GM19438 (cell line): ENCODE results near the gene CYP27A1.
"Not testable (repeated sequence)": the region's sequence is repeated elsewhere in the genome, so short reads cannot be mapped to it uniquely, and the experiment has no call there.

ENCODE experiments used
- ATAC-seq: cut with Tn5 transposase; IDR thresholded peaks from one replicate; pipeline ENCODE4 v1.9.1; 2021; ENCODE audit warnings: low read depth; ENCODE audit not compliant: unreplicated experiment

CYP27A1 gene

DNA sequence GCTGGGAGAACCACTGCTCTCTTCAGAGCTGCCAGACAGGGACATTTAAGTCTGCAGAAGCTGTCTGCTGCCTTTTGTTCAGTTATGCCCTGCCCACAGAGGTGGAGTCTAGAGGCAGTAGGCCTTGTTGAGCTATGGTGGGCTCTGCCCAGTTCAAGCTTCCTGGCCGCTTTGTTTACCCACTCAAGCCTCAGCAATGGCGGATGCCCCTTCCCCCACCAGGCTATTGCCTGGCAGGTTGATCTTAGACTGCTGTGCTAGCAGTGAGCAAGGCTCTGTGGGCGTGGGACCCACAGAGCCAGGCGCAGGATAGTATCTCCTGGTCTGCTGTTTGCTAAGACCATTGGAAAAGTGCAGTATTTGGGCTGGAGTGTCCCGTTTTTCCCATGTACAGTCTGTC lies 9.2 kb upstream of the CYP27A1 start:
- not testable (repeated sequence) for ATAC-seq

DNA sequence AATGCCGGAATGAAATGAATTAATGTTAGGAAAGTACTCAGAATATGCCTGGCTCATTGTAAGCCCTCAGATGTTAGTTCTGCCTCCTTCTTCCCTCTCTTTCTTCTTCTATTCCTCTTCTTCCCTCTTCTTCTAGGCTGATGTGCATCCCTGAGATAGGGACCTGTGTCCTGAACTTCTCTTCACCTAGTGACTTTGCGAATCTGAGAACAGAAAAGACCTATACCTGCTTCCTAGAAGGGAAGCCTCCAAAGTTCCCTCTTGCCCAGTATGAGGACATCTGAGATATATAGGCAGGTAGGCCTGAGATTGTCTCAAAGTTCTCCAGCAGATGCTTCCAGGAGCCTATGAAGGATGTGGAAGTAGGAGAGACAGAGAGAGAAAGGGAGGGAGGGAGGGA lies 8.1 kb upstream of the CYP27A1 start:
- ATAC-seq: no peak

DNA sequence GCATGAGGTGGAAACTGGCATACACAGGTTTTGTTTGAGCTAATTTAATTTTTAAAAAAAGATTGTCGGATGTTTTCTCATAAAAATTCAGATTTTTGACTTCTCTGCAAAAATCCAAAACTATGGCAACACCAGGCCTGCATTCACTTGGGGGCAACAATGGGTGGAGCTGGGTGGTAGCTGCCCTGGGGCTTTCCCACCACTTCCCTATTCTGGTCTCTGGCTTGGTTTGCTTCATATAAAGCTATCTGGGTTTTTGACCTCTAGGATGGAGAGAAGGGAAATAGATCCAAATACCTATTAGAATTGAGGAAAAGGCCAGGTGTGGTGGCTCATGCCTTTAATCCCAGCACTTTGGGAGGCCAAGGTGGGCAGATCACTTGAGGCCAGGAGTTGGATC lies 5.5 kb upstream of the CYP27A1 start:
- no peak for ATAC-seq

DNA sequence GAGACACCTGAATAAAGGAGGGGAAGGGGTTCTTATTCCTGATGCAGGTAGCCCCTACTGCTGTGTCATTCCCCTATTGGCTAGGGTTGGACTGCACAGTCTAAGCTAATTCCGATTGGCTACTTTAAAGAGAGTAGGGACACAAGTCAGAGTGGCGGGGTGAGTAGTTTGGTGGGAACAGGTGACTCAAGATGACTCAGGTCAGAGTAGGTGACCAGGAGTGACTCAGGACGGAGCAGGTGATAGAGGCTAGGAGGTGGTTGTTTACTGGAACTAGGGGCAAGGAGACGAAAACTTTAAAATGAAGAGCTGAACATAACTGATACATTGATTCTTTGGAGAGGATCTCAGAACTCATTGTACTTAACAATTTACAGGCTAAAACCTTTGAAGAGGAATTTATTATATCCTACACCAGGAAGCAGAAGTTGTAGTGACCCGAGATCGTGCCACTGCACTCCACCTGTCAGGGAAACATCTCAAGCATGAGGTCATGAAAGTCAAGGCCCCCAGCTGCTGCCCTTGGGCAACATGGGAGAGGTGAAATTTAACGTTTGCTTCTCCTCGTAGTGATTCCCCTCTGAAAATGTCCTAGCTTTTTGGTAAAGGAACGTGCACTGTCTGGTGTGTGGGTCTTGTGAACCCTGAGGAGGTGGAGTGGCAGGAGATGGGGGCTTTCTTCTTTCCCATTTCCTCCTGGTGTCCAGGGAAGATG lies 4.5 kb upstream of the CYP27A1 start:
- ATAC-seq: no peak

DNA sequence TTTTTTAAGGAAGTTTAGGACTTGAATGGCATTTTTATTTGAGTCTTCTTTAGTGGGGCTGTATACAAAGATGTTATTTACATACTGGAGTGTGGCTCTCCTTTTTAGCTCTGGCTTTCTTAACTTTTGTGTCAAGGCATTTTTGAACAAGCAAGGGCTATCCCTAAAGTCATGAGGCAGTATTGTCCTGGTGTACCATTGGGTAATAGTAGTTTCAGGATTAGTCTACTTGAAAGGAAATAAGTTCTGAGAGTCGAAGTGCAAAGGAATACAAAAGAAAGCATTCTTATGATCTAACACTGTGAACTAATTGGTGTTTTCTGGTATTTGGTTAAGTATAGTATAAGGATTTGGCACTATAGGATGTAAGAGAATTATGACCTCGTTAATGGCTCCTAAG lies 1.9 kb upstream of the CYP27A1 start:
- ATAC-seq: no peak

DNA sequence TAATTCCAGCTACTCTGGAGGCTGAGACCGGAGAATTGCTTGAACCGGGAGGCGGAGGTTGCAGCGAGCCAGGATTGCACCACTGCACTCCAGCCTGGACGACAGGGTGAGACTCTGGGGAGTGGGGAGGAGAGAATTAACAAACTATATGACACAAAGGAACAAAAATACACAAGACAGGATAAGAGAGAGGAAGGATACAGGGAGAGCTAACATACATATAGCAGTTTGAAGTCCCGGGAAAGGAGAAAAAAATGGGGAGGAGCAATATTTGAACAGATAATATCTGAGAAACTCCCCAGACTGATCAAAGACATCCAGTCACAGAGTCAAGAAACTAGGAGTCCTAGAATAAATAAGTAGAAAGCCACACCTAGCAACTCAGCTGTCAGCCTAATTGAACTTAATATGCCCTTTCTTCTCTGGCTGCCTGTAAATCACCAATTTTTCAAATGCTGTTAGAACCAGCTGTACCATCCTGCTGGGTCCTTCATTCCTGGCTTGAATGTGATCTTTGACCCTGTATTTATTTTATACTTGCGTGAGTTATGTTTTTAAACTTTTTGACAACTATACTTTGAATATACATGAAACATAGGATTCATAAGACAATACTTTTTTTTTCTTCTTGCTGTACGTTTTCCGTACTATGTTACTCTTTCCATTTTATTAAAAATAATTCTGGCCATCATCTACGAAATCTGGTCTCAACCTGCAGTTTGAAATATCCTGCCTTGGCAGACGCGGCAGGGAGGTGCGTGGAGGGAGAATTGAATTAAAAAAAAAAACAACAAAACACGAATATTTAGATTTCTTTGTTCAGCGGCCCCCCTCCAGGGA lies 876 bp upstream of the CYP27A1 start:
- no peak for ATAC-seq

DNA sequence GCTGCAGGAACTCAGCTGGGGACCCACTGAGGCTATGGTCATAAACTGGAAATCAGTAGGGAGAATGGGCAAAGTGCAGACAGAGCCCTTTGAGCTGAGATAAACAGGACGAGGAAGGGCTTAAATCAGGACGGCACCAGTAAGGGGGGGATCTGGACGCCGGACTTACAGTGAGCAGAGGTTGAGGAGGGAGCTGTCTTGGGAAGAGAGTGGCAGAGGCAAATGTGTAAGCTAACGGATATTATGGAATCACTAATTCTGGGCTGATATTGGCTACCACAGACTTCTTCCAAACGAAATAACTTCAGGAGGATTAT lies 539 bp downstream of the CYP27A1 start:
- ATAC-seq: no peak

DNA sequence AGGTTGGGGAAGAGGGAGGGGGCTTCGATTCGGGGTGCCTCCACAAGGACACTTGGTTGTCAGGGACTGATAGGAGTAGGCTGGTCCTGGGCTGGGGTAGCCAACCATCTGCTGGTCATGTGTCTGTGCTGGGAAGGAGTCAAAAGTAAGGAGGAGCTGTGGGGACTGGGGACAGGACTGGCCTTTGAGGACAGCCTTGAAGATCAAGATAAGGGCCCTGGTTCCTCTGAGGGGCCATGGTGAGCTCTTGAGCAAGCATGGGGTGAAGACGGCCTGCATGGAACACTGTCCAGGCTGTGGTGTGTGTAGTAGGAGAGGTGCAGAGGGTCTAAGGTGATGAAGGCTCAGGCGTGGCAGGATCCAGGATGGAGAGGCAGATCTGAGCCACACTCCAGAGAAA lies 1.7 kb downstream of the CYP27A1 start:
- ATAC-seq: no peak

DNA sequence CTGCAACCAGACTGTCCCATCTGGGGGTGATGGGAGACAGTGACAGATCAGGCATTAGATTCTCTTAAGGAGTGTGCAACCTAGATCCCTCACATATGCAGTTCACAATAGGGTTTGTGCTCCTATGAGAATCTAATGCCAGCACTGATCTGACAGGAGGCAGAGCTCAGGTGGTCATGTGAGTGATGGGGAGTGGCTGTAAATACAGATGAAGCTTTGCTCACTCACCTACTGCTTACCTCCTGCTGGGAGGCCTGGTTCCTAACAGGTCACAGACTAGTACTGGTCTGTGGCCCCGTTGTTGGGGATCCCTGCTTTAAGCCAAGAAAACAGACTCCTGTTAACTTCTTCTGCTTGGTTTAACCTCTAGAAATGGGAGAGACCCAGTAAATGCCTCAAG lies 3.2 kb downstream of the CYP27A1 start:
- no peak for ATAC-seq

DNA sequence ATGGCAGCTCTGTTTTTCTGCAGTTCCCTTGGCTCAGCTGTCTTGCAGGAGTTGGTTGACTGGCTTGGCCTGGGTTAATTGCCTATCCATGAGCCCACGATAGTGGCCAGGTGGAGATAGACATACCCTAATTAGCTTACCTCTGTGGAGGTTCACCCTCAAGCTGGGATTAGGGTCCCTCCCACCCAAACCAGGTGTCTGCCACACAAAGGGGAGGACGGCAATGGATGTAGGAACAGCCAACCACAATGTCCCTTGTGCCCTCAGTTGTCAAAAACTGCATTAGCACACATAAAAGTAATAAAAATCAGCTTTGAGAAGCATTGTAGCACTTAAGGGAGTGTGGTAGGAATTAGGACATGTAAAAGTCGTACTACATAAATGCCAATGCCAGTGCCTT lies 4.2 kb downstream of the CYP27A1 start:
- no peak for ATAC-seq

DNA sequence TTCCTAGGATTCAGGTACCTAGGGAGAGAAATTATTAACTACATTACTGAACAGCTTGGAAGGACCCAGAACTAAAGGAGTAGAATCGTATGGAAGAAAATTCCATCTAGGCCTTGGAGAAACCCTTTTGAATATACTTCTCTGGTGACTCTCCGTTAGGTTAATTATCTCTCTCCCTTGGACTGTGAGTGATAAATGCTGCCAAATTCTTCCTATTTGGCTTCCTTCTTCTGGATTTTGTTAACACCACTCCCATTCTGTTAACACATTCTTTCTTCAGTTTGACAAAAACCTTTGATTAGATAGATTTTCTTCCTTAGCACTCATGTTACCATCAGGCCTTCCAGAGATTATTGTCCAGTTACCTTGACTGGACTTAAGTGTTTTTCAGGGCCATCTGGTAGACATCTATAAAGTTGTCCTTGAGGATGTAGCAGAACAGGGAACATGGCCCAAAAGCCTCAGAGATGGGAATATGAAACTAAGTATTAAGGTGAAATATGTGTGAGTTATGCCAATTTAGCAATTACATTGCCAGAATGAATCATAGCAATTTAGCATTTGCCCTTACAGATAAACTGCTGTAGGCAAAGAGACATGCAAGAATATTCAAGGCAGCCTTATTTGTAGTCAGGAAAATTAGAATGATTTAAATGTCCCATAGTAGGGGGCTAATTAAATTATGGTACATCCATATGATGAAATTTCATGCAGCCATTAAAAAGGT lies 6.7 kb downstream of the CYP27A1 start:
- no peak for ATAC-seq

DNA sequence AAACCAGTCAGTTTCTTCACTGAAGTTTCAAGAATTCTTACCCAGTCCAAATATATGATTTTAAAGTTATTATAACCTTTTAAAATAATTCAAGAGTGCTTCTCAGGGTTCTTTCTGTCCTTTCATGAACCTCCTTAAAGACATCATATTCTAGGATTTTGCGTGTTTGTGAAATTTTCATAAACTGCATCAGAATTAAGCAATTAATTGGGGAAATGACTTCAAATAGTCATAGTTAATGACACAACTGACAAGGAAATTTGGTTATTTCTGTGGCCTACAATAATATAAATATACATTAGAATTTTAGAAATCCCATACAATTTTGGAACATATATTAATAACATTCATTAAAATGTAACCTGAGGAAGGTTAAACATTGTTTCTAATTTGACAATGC lies 10.5 kb downstream of the CYP27A1 start:
- ATAC-seq: no peak

DNA sequence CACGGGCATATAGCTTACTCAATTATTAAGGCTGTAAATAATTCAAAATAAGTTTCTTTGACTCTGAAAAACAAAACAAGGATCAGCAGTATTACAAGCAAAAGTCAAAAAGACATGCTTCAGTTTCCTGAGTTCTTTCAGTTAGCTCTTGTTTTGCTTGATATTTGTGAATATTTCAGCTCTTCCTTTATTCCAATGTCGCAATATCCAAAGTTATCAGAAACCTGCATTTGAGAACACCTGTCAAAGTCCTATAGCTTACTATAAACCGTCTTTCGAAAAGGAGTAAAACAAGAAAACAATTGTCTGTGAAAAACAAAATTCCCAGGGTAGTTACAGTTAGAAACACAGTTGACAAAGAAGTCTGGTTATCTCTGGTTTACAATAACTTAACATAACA lies 14.7 kb downstream of the CYP27A1 start:
- ATAC-seq: no peak

DNA sequence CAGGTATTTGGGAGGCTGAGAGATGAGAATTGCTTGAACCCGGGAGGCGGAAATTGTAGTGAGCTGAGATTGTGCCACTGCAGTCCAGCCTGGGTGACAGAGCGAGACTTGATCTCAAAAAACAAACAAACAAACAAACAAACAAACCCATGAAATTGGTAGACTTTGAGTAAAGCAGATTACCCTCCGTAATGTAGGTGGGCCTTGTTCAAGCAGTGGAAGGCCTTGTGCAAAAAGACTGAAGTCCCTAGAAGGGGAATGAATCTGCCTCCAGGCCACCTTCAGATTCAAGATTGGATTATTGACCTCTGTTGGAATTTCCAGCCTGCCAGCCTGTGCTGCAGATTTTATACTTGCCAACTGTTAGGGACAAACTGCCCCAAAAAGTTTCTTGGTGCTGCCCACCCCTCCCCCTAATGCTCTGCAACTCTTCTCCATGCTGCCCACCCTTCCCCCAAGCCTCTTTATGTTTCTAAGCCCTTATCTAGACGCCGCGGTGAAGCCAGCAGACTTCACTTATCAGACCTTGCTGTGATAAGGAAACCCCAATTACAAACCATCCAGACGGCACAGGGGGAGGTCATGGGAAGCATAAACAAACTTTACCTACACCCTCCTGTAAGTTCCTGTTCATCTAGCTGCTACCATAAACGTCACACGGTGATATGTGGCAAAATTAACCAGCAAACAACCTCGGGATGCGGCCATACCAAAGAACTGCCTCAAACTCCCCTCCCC lies 17.0 kb downstream of the CYP27A1 start:
- ATAC-seq: no peak

DNA sequence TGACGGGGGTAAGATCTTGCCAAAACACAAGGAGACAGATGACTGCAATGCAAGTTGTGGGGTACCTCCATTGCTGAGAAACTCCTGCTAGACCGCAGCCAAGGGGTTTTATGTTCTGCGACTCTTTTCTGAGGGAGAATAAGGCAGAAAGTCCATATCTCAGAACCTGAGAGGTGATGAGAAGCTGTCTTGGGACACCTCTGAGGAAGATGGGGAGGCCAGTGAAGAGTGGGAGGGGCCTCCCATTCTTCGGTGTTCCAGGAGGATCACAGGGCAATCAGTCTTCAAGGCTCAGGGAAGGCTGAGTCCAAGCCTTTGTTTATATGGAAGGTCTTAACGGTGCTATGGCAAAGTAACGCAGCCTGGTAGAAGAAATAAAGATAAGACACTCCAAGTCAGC lies 18.0 kb downstream of the CYP27A1 start:
- no peak for ATAC-seq

DNA sequence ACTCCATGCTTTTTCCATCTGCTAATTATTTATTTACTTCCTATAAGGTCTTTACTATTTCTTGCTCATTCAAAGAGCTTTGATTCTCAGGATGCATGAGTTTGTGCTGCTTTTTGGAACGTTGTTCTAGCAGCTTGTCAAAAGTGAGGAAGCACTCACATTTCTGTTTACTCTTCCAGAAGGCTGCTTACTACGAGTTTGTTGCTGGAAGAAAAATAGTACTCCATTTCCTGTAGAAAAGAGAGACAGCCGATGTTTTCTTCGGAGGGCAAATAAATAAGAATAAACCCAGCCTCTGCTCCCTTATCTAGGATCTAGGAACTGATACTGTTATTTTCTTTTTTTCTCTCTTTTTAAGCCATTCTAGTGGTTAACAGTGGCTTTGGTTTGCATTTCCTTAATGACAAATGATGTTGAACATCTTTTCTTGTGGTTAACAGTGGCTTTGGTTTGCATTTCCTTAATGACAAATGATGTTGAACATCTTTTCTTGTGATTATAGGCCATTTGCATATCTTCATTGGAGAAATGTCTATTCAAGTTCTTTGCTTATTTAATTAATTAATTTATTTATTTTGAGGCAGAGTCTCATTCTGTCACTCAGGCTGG lies 20.5 kb downstream of the CYP27A1 start:
- no peak for ATAC-seq

DNA sequence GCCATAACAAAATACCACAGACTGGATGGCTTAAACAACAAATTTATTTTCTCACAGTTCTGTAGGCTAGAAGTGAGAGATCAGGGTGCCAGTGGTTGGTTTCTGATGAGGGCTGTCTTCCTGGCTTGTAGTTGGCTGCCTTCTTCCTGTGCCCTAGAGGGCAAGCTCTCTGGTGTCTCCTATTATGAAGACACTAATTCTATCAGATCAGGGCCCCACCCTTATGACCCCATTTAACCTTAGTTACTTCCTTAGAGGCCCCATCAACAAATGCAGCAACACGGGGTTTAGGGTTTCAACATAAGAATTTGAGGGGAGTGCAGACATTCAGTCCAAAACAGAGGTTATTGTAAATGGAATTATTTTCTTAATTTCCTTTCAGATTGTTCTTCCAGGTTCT lies 22.9 kb downstream of the CYP27A1 start:
- ATAC-seq: no peak

DNA sequence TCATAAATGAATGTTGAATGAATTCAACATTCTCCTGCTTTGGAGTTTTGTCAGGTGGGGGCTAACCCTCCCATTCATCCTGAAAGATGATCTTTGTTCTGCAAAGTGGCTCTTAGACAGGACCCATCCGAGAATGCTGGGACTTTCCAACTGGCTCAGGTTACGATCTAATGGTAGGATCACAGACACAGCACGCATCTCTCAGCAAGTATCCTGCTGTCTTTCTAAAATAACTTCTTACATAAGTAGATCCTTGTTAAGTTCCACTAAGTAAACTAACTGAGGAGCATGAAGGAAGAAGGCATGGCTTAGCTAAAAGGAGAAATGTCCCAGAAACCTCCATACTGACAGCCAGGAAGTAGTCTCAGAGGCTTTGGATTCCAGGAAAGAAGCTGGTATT lies 23.7 kb downstream of the CYP27A1 start:
- ATAC-seq: no peak

DNA sequence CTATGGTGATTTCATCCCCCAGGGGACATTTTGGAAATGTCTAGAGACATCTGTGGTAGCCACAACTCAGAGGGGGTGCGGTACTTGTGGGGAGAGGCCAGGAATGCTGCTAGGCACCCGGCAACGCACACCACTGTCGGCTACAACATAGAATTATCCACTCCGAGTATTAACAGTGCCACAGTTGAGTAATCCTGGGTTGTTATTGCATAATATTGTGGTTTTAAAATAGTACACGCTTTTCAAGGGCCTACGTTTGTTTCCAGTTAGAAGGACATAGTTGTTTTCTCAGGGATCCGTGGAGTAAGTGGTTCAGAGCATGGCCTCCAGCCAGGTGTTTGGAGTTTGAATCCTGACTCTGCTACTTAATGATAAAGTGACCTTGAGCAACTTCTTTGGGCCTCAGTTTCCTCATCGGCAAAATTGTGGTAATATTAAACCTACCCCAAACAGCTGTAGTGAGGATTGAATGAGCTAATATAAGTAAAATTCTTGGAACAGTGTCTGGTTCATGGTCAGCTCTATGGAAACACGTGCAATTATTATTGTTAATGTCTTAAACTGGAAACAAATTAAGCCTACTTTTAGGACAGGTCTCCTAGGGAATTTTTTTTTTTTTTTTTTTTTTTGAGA lies 24.5 kb downstream of the CYP27A1 start:
- ATAC-seq: no peak

DNA sequence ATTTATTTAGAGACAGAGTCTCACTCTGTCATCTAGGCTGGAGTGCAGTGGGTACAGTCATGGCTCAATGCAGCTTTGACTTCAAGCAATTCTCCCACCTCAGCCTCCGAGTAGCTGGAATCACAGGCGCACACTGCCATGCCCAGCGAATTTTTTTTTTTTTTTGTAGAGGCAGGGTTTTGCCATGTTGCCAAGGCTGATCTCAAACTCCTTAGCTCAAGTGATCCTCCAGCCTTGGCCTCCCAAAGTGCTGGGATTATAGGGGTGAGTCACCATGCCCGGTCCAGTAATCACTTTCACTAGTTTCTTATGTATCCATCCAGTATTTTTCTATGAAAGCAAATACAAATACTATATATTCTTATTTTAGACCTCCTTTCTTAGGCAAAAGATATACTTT lies 25.7 kb downstream of the CYP27A1 start:
- no peak for ATAC-seq
